Panc1 (cell line): ENCODE results near the gene PDZD2.

Source experiments
- CTCF ChIP-seq: fragments of 450-650 bp; IDR thresholded peaks from 2 replicates; pipeline ENCODE4 v1.5.1; 2017; ENCODE audit warnings: mild to moderate bottlenecking
- POLR2AphosphoS5 ChIP-seq: IDR thresholded peaks from 2 replicates; pipeline ENCODE4 v1.6.1; 2012; ENCODE audit warnings: mild to moderate bottlenecking, low read depth, low read length, moderate library complexity
- REST ChIP-seq, 2 experiments: IDR thresholded peaks; 2 replicates each; pipeline ENCODE4 v1.6.1; 2011 to 2012; ENCODE audit warnings: low read depth in 2 of 2, control low read depth in 1 of 2, low read length in 1 of 2, mild to moderate bottlenecking in 1 of 2, moderate library complexity in 1 of 2; ENCODE audit not compliant: insufficient read depth in 1 of 2
- TCF7L2 ChIP-seq: IDR thresholded peaks from 2 replicates; pipeline ENCODE4 v1.6.1; 2011; ENCODE audit warnings: mild to moderate bottlenecking, low read depth, low read length, inconsistent platforms

GRCh38 chr5:31730139-31730538 lies 91.2 kb downstream of the PDZD2 start:
- TF ChIP-seq CTCF (no peak), REST (IDR thresholded peaks at IDR 0.05; ENCODE audit: insufficient read depth in 1 of 2, low read depth in 2 of 2, low read length in 1 of 2) (no peak), POLR2AphosphoS5 (no peak), TCF7L2 (no peak)
